Activated CD4-positive, alpha-beta T cell treated with anti-CD3 and anti-CD28 coated beads, Interleukin-2, amount 50 U/mL, for 48 hours (primary cell): ENCODE measurements around the gene KRT40.
"Not testable (repeated sequence)": the region's sequence is repeated elsewhere in the genome, so short reads cannot be mapped to it uniquely, and the experiment has no call there.

ENCODE experiments used
- DNase-seq, 2 experiments: peaks; one replicate each; pipeline ENCODE4 v3.0.0-alpha.2; 2020

The KRT40 gene

DNA sequence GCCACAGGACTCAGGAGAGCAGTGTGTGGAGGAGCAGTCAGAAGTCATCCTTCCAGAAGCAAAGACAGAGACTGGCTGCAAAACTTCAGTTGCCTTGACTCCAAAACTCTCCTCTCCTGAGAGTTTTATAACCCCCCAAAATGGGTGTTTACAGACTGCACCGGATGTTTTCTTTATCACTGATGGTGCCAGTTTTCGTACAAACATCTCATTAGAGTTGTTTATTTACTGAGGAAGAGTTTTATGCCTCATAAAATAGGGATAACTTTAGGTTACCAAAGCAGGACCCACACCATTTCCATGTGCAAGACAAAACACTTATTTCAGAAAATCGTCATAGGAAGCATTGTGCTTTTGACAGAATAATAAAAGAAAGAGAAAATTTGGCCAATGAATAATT is at the start of gene KRT40:
TSS of gene KRT40 (minus strand) at position 101 of the 400 bp plus-strand sequence. CDS start at position 48, 53 bp downstream.
- no peak for DNase-seq

DNA sequence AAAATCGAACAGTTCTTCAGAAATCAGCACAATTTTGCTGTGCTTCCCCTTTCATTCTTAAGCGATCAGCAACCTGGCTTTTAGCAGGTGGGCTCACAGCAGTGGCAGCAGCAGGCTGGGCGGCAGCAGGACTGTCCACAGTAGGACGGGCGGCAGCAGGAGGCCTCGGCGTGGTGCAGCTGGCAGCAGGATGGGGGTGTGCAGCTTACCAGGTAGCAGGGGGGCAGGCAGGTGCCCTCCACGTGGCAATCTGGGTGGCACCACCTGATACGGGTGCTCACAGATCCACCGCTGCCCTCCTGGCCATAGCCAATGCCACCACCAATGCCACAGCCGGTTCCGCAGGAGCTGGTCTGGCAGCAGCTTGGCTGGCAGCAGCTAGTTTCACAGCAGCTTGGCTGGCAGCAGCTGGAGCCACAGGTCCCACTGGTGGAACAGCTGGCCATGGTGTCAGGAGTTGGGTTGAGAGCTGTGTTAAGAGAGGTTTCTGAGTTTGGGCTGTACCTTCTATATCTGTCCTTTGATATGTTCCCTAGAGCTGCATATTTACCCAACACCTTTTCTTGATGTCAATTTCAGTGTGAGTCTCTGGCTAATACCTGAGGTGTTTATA is 45.6 kb upstream of the KRT40 start, which contains the start of gene KRTAP1-4:
TSS of gene KRTAP1-4 (minus strand) at position 563 of the 613 bp plus-strand sequence. CDS start at position 446, 117 bp downstream.
- no peak for DNase-seq

DNA sequence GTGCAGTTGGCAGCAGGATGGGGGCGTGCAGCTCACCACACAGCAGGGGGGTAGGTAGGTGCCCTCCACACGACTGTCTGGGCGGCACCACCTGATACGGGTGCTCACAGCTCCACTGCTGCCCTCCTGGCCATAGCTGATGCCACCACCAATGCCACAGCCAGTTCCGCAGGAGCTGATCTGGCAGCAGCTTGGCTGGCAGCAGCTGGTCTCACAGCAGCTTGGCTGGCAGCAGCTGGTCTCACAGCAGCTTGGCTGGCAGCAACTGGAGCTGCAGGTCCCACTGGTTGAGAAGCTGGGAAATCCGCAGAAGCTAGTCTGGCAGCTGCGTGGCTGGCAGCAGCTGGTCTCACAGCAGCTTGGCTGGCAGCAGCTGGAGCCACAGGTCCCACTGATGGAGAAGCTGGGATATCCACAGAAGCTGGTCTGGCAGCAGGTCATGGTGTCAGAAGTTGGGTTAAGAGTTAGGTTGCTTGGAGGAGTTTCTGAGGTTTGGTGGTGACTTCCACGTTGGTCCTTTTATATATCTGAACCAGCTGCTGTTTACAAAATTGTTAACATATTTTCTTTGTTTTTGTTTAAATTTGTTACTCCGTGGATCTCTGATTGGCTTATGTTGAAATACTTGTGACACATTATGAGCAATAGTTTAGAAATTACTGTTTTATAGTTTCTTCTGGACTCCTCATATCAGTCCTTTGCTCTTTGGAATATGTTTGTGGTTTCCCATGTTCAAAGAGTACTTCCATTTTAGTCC is 42.8 kb upstream of the KRT40 start, which contains the start of gene KRTAP1-5:
TSS of gene KRTAP1-5 (minus strand) at position 494 of the 757 bp plus-strand sequence. CDS start at position 441, 53 bp downstream.
- DNase-seq, result no peak

DNA sequence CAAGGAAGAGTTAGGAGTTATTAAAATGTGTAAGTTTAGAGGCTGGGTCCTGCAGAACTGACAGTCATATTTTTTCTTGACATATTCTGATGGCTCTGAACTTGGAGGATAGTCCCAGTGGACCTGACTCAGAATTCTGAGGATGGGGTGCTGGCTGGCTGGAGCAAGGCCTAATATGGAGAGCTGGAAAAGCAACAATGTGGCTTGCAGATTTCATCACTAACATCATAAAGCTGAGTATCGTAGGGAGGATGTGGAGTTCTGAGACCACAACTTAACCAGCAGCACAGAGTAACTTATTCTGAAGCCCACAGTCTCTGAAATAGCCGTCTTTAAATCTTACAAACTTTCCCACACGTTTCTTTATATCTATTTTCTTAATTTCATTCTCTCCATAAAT is 40.6 kb upstream of the KRT40 start:
- DNase-seq, result no peak

DNA sequence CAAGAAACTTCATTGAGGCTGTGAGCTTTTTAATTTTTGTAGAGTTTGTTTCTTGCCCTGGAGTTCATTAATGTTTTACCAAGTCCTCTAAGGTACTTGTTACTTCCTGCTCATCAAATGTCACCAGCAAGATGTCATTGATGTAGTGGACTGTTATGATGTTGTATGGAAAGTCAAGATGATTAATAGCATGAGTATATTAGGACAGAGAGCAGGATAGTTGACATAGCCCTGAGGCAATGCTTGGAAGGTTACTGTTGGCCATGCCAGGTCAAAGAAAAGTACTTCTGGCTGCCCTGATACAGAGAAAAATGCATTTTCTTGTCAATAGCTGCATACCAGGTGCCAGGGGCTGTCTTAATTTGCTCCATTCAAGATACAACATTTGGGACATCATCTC is 36.2 kb upstream of the KRT40 start:
- no peak for DNase-seq

DNA sequence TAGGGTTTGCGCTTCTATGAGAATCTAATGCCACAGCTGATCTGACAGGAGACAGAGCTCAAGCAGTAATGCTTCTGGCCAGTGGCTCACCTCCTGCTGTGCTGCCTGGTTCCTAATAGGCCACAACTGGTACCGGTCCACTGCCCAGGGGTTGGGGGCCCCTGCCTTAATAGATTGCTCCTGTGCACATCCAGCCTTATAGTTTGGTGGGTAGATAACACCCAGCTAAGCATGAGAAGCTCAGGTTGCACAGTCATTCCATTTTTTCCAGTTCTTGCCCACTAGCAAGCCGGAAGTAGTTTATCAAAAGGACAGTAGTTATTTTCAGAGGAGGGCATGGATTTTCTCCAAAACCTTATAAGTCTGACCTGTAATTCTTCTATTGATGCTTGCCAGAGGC is 35.3 kb upstream of the KRT40 start:
- DNase-seq, result no peak

DNA sequence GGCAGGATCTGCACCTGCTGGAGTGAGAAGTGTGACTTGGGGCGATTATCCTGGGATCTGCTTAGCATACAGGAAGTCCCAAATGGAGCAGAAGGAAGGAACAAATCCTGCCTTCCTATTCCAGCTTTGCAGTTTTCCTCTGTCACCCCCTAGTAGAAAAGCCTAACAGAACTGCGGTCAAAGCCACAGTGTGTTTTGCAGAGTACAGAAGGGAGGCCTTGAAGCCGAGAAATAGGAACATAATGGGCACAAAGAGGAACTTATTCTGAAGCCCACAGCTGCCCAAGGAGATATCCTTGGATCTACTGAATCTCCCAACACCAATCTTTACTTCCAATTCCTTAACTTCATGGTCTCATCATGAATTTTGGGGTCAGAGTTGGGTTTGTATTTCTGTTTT is 34.4 kb upstream of the KRT40 start:
- DNase-seq, result no peak

DNA sequence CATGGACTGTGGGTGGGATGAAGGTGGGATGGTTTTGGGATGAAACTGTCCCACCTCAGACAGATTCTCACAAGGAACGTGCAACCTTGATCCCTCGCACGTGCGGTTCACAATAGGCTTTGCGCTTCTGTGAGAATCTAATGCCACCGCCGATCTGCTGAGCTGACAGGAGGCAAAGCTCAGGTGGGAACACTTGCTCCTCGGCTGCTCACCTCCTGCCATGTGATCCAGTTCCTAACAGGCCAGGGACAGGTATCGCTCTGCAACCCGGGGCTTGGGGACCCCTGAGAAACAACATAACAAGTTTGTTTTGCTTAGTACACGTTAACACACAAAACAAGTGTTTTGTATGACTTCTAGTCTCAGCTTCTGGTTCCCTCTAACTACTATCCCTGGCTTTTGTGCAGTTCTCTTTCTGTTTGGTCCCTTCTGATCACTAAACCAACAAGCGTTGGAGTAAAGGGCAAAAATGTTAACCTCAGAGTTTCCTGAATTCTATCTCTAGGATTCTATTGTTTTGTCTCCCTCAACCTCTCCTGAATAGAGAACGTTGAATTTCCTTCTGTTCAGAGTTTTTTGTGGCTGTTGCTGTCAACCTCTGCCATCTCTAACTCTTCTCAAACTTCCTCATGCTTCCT is 32.6 kb upstream of the KRT40 start:
- no peak for DNase-seq

DNA sequence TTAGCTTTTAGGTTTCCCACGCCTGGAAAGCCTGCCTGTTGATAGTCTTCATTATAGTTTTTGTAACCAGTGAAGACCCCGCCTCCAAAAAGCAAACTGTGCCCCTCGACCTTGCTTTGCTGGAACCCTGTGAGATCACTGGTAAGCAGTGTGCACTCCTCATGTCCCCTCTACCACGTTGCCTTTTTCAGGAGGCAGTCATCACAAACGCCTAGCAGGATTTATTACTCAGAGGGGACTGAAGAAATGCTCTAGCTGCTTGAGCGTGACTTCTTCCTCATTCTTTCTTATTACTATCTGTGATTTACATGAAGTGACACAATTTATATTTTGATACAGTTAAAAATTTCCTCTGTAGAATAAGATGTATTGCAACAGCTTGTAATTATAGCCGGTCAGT is 31.3 kb upstream of the KRT40 start:
- DNase-seq, result no peak

DNA sequence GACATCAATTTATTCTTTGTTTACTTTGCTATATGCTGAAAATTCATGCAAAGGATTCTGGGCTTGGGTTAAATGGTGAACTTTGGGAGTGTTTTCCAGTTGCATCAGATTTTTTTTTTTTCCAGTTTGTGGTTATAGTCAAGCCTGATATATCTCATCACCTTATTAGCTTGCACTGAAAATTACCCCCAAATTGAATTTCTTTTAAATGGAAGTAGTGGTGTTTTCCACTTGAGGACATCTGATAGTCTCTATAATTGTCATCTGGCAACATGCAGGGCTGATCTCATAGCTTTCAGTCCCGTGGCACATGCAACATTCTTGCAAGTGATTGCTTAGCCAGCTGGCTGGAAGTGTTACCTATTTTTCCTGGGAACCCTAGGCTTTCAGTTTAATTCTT is 29.5 kb upstream of the KRT40 start:
- DNase-seq, result no peak

DNA sequence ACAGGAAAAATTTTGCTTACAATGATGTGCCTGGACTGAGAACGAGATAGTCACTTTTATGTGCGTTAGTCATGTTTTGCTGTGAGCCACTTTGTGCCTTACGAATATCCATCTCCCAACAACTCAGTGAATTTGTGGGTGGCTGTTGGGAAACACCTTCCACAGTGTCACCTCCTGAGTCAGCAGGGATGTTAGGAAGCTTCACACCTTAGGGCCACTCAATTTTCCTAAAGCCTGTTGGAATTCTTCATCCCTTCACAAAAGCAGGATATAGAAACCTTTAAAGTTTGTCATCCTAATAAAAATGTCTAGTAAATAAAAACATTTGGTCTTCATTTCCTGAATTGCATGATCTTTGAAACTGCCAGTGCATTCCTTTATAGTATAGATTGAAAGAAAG is 29.1 kb upstream of the KRT40 start:
- DNase-seq, result no peak

DNA sequence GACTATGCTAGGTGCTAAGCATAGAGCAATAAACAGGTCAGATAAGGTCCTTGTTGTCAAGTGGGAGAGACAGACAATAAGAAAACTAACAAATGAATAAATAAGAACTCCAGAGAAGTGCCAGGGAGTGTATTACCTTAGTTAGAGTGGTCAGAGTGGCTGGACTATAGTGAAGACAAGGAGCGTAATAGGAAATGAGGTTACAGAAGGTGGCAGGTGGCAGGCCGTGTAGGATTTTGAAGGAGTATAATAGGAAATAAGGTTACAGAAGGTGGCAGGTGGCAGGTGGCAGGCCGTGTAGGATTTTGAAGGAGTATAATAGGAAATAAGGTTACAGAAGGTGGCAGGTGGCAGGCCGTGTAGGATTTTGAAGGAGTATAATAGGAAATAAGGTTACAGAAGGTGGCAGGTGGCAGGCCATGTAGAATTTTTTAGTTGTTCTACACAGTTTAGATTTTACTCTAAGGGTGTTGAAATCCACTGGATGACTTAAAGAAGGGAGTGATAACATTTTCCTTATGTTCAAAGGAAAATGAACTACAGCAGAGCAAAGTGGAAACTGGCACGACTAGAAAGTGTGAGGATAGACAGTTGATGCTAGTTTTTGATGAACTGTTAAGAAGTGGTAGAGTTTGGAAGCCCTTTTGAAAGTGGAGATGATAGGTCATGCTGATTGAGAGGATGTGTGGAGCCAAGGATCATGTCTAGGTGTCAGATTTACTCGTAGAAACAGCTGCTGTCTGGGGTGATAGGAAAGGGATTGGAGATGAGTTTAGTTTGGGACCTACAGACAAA is 28.4 kb upstream of the KRT40 start:
- DNase-seq, result no peak

DNA sequence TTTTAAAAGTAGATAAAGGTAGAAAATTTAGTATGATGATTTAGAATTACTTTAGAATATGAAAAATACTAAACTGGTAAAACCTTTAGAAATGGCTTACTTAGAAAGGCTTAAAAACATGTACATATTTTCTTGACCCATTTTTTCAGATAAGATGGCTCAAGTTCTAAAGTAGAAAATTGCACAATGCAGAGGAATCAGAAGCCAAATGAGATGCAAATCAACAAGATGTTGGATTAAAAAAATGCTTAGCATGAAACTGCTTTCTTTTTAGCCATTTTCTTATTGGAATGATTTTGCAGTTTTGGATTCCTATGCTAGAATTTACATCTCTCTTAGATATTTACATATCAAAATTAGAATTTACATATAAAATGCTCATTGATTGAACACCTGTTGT is 26.3 kb upstream of the KRT40 start:
- no peak for DNase-seq

DNA sequence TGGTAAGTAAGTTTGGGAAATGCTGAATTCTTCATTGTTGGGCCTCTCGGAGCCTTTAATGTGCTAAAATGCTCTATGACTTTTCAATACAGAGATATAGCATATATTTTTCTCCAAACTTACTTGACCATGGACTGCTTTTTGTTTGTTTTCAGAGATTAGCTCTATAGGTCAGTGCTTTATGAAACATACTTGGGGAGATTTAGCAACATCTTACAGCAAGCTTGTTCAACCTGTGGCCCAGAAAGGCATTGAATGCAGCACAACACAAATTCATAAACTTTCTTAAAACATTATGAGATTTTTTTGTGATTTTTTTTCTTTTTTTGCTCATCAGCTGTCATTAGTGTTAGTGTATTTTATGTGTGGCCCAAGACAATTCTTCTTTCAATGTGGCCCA is 25.8 kb upstream of the KRT40 start:
- DNase-seq, result no peak

DNA sequence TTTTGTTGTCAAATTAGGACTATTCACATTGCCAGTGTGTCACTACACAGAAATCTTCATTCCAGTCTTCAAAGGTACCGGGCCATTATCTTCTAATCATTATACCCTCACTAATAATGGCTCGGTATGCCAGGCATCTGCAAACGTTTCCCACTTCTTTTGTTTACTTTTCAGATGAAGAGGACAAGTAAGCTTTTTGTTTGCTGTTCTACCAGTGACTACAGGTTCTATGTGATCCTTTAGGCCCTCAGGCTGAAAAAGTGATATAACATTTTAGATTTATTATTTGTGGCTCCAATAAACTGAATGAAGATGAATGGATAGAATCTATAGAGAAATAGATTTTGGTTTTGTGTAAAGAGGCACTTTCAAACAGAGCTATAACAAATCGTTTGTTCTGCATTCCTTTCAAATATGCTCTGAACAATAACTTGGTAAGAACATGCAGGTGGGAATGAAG is 25.2 kb upstream of the KRT40 start:
- DNase-seq, result no peak

DNA sequence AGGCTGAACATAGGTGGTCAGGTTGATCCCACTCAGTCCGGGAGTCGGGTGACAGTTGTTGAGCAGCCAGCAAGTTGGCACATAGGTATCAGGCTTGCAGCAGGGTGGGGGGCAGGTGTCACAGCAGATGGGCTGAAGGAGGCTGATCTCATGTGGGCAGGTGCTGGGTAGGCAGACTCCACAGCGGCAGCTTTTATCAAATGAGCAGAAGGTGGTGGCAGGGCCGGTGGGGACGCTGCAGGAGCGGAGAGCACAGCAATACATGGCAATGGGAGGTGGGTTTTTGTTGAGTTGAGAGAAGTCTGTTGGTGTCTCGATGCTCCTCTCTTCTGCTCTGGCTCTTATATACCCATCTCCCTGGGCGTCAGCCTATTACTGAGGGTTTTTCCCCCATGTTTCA is 24.7 kb upstream of the KRT40 start, which contains the start of gene KRTAP3-1:
TSS of gene KRTAP3-1 (minus strand) at position 318 of the 400 bp plus-strand sequence. CDS start at position 264, 54 bp downstream.
- no peak for DNase-seq

DNA sequence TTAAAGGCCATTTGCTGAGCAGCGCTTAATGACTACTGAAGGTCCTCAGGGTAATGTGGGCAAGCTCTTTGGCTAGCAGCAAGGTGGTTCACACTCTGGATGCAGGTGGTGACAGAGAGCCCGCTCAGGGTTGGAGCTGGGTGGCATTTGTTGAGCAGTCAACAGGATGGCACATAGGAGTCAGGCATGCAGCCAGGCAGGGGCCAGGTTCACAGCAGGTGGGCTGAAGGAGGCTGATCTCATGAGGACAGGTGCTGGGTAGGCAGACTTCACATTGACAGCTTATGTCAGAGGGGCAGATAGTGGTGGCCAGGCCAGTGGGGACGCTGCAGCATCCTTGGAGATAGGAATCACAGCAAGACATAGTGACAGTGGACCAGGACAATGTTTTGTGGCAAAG is 20.3 kb upstream of the KRT40 start:
- DNase-seq, result no peak

DNA sequence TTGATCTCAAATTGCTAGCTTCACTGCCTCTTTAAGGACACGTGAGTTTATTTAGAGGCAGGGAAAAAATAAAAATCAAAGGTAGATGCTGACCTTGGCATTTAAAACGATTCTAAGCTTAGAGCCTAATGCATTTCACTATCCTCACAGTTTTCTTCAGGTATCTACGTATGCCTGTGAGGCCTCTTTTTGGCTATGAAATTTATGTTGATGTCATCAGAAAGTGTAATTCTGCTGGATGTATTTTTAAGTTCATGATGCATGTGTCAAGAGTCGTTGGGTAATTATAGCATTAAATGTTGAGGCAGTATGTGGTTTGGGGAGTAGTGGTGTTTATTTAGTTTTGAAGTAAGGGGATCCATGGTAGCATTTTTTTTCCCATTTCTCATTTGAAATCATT is 19.8 kb upstream of the KRT40 start:
- no peak for DNase-seq

DNA sequence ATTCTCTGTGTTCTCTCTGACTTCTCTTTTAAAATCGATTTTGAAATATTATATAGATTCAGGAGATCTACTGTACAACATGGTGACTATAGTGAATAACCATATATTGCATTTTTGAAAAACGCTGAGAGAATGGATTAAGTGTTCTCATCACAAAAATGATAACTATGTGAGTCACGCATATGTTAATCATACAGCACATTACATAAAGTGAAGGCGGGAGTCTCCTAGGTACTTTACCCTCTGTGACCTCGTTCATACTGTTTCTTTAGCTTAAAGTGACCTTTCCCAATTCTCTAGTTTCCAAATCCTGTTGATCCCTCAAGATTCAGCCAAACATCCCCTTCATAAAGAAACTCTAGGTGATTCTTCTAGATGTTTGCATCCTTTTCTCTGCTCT is 18.7 kb upstream of the KRT40 start:
- no peak for DNase-seq

DNA sequence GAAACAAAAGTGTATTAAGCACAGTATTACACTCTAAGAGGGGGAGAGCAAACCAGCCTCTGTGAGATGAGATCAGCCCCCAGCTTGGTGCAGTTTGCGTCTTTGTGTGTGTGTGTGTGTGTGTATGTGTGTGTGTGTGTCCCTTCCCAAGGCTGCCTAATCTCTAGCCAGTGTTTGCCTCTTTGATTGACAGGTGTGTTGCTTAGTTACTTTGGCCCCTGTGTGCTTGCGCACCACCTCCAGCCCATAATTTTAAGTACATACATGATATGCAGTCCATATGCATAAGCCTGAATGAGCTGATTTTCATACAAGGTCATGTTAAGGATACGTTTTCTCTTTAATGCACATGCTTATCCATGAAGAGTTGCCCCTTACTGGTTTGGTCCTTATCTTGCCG is 17.7 kb upstream of the KRT40 start:
- DNase-seq, result no peak

DNA sequence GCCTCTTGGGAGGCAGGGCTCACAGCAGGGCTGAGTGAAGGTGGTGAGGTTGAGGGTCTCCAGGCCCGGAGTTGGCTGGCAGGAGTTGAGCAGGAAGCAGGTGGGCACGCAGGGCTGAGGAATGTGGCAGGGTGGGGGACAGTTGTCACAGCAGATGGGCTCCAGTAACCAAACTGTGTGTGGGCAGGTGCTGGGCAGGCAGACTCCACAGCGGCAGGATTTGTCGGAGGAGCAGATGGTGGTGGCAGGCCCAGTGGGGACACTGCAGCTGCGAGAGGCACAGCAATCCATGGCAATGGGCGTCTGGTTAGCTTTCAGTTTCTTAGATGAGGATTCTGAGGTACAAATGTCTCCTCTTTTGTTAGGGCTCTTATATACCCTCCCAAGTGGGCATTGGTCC is 15.4 kb upstream of the KRT40 start, which contains the start of gene KRTAP3-2:
TSS of gene KRTAP3-2 (minus strand) at position 344 of the 400 bp plus-strand sequence. CDS start at position 291, 53 bp downstream.
- not testable (repeated sequence) for DNase-seq

DNA sequence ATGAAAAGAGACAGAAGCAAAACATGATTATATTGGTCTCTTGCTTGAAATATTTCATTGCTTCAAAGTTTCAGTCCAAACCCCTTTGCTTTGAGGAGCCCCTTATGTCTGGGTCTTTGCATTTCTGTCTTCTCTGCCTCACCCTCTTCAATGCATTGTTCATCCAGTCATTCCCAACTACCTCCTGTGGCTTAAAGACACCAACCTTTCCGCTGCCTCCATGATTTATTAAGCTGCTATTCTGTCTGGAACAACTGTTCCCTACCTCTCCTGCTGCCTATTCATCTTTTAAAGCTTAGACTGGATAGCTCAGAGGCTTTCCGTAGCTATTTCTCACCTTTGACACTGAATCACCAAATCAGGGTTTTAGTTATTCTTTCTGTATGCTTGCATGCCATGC is 13.2 kb upstream of the KRT40 start:
- DNase-seq, result no peak

DNA sequence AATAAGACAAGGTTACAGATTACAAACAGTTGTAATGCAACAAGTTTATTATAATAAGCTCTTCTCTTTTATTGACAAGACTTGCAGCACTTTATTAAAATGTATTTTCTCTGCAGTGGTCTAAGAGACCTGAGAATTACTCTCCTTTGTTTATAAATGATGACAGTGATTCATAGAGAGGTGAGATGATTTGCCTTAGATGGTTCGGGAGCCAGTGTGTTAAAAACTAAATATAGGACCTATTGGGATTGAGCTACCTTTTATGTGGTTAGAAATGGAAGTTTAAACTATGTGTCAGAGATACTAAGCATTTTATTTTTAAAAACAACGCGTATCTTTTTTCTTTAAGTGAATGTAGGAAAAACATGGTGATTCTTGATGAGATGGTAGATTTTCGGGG is 12.7 kb upstream of the KRT40 start:
- DNase-seq, result no peak
